ENCODE data around the gene SLC39A1. TPM values are rescaled to one million over a fixed set of nuclear protein-coding genes. Genes with fewer than 3 reads are reported as not detected.

Gene SLC39A1
- total and polyA plus RNA-seq, 9 of the 15 experiments (the other 6 are each of a cell fraction or from before 2014, with no cell fraction given) = 9.9 to 81.1 (median 62.7) TPM

DNA sequence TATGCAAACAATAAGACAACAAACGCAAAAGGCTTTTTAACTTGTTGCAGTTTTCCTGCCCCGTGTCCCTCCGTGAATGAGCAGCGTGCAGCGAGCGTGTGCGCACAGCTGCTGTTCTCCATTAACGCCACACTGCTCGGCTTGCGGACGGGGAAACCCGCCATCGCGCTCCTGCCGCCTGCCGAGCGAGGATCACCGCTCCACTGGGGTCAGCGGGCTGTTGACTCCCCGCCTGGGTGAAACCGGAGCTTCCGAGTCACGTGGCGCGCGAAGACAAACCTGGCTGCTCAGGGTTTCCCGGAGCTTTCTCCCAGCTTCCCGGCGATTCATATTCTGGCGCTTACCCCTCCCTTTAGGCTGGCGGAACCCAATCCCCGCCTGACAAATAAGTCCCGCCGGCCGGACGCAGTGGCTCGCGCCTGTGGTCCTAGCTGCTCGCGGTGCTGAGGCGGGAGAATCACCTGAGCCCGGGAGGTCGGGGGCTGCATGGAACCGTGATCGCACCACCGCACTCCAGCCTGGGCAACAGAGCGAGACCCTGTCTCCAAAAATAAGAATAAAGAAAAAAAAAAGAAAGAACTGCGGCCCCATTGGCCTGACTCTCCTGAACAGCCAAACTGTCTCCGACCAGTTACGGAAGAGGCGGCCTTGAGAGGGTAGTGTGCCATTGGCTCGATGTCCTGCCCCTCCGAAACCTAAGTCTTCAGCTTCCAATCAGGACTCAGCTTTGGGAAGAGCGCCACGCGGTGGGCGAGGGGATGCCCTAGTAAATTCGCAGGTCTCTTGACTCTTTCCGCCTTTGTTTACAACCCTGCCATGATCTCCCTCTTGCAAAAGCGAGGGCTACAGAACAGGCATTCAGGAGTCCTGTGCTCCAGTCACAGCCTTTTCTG is 4.0 kb upstream of the SLC39A1 start, which contains the start of gene CREB3L4 (continued):
- TF ChIP-seq RREB1 (CRISPR knock-in tag; IDR thresholded peaks at IDR 0.05) (no peak), HINFP (tag; conservative IDR thresholded peaks at IDR 0.05; ENCODE audit: low read depth) (no peak), TAF1 (IDR thresholded peaks at IDR 0.05; ENCODE audit: control insufficient read depth, extremely low read depth, insufficient read depth, low read length, severe bottlenecking) (peak; percentile 78), NR2C1 (IDR thresholded peaks at IDR 0.05) (peak; percentile 17; the same call in 1 of the 2 replicates), NR2C1 (tag; IDR thresholded peaks at IDR 0.05) (peak; percentile 77), SMARCE1 (IDR thresholded peaks at IDR 0.05) (peak; percentile 60), PHF8 (IDR thresholded peaks at IDR 0.05; ENCODE audit: borderline replicate concordance, low read length) (peak; percentile 82; the same call in 1 of the 2 replicates), LEF1 (IDR thresholded peaks at IDR 0.05) (no peak), HMBOX1 (IDR thresholded peaks at IDR 0.05) (no peak), MTA2 (IDR thresholded peaks at IDR 0.05; ENCODE audit: low read depth) (no peak; the same call in 1 of the 2 replicates), ZFPM2 (CRISPR knock-in tag; IDR thresholded peaks at IDR 0.05) (no peak), ZNF561 (CRISPR knock-in tag; conservative IDR thresholded peaks at IDR 0.05) (no peak), DPF2 (IDR thresholded peaks at IDR 0.05) (peak; percentile 40; the same call in 1 of the 2 replicates), DIDO1 (tag; IDR thresholded peaks at IDR 0.05; ENCODE audit: low read depth) (0 out of 2 replicates have a peak, but pooled peaks have one; percentile 45), ILK (tag; IDR thresholded peaks at IDR 0.05; ENCODE audit: borderline replicate concordance, low read depth) (no peak)
- TF ChIP-seq, protein P1, sequence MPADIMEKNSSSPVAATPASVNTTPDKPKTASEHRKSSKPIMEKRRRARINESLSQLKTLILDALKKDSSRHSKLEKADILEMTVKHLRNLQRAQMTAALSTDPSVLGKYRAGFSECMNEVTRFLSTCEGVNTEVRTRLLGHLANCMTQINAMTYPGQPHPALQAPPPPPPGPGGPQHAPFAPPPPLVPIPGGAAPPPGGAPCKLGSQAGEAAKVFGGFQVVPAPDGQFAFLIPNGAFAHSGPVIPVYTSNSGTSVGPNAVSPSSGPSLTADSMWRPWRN (IDR thresholded peaks at IDR 0.05; ENCODE audit: low read depth) = peak; percentile 36; the same call in 1 of the 2 replicates
- TF ChIP-seq, protein P2, sequence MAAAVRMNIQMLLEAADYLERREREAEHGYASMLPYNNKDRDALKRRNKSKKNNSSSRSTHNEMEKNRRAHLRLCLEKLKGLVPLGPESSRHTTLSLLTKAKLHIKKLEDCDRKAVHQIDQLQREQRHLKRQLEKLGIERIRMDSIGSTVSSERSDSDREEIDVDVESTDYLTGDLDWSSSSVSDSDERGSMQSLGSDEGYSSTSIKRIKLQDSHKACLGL (CRISPR knock-in tag; IDR thresholded peaks at IDR 0.05; ENCODE audit: borderline replicate concordance, poor library complexity, severe bottlenecking) = no peak
